Measurements from ENCODE around the gene DUSP8.

DNA sequence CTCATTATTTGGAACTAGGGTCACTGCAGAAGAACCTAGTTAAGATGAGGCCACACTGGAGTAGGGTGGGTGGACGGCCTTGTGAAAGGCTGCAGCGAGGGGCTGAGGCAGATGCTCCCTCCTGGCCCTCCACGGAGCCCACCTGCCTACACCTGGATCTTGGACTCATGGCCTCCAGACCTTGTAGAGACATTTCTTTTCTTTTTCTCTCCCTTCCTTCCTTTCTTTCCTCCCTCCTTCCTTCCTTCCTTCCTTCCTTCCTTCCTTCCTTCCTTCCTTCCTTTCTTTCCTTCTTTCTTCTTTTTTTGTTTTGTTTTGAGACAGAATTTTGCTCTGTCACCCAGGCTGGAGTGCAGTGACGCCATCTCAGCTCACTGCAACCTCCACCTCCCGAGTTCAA lies 26.6 kb downstream of the DUSP8 start:
- TF ChIP-seq GATA3 (IDR thresholded peaks at IDR 0.05; ENCODE audit: low read depth, low read length) (no peak), GATA2 (IDR thresholded peaks at IDR 0.05; ENCODE audit: low read depth, low read length) (no peak)

Measured in SH-SY5Y (cell line).